ENCODE results near the gene RLF.

The RLF gene

DNA sequence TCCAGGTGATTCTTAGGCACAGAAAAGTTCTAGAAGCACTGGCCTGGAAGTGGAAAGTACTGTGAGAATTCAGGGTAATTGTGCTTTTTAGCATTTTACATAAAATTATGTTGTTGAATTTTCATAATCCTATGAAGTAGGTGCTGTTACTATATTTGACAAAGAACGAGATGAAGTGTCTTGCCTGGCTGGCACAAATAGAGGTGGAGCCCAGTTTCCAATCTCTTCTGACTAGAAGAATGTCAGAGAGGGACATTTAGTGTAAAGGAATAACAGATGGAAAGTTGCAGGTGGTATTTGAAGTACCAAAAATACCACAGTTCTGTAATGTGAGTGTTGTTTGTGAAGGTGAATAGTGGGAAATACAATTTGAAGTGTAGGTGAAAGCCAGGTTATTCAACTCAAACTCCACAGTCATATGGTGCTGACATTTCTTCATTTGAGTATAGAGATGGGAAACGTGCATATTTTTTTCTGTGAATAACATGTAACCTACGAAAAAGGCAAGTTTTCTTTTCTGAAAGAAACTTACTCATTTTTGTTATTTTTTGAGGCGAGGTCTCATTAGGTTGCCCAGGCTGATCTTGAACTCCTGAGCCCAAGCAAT lies 83.1 kb downstream of the RLF start:
- Histone ChIP-seq H3K27ac (no peak overlapping the region), H3K4me3 (ENCODE audit: low read depth in 1 of 2, low read length in 1 of 2) (no peak overlapping the region), H3K36me3 (peaks cover 8% of the 10 kb centered on the region), H3K4me1 (ENCODE audit: control insufficient read depth in 1 of 2, insufficient read depth in 1 of 2, low read depth in 1 of 2, low read length in 1 of 2) (no peaks in the 10 kb centered on the region), H3K27me3 (no peaks in the 10 kb centered on the region), H3K9me3 (no peaks in the 10 kb centered on the region)
- TF ChIP-seq, protein P1, sequence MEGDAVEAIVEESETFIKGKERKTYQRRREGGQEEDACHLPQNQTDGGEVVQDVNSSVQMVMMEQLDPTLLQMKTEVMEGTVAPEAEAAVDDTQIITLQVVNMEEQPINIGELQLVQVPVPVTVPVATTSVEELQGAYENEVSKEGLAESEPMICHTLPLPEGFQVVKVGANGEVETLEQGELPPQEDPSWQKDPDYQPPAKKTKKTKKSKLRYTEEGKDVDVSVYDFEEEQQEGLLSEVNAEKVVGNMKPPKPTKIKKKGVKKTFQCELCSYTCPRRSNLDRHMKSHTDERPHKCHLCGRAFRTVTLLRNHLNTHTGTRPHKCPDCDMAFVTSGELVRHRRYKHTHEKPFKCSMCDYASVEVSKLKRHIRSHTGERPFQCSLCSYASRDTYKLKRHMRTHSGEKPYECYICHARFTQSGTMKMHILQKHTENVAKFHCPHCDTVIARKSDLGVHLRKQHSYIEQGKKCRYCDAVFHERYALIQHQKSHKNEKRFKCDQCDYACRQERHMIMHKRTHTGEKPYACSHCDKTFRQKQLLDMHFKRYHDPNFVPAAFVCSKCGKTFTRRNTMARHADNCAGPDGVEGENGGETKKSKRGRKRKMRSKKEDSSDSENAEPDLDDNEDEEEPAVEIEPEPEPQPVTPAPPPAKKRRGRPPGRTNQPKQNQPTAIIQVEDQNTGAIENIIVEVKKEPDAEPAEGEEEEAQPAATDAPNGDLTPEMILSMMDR (IDR thresholded peaks at IDR 0.05), result no peak

DNA sequence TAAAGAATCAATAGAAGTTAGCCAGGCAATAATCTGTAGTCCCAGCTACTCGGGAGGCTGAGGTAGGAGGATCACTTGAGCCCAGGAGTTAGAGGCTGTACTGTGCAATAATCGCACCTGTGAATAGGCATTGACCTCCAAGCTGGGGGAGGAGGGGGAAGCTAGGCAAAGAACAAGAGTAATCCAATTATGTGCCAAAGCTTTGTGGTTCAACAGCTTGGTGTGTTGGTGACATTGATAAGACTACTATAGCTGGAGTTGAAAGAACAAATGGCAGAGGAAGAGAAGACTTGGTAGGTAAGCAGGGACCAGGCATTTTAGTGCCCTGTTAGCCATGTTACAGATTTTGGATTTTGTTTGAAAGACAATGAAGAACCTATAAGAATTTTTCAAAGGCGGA lies 84.5 kb downstream of the RLF start:
- Histone ChIP-seq H3K9me3 (no peaks in the 10 kb centered on the region), H3K27me3 (no peaks in the 10 kb centered on the region), H3K4me1 (ENCODE audit: control insufficient read depth in 1 of 2, insufficient read depth in 1 of 2, low read depth in 1 of 2, low read length in 1 of 2) (no peaks in the 10 kb centered on the region), H3K4me3 (ENCODE audit: low read depth in 1 of 2, low read length in 1 of 2) (no peak overlapping the region), H3K36me3 (no peaks in the 10 kb centered on the region), H3K27ac (no peak overlapping the region)
- TF ChIP-seq, protein P1 (IDR thresholded peaks at IDR 0.05), result no peak

DNA sequence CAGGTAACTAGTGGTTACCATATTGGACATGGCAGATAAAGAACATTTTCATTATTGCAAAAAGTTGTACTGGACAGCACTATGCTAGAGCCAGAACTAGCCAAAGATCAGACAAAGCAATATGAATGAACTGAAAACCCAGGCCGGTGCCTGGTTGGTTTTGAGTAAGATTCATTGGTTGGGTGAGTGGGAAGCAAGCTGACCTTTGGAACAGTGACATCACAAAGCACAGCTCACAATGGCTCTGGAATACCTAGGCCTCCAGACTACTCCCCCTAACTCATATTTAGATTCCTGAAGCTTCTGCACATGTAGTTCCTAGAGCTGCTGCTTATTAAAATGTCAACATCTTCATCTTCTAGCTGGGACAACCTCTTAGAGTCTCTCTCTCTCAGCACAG lies 86.5 kb downstream of the RLF start, which contains the start of gene TMCO2:
TSS of gene TMCO2 (plus strand) at position 283 of the 400 bp plus-strand sequence. CDS start at position 340, 57 bp downstream.
- Histone ChIP-seq H3K27ac (no peak within 1 kb of the TSS), H3K4me3 (ENCODE audit: low read depth in 1 of 2, low read length in 1 of 2) (no peak within 1 kb of the TSS), H3K9me3 (no peaks in the 10 kb centered on the region), H3K4me1 (ENCODE audit: control insufficient read depth in 1 of 2, insufficient read depth in 1 of 2, low read depth in 1 of 2, low read length in 1 of 2) (no peaks in the 10 kb centered on the region), H3K27me3 (no peaks in the 10 kb centered on the region), H3K36me3 (no peaks in the 10 kb centered on the region)
- TF ChIP-seq, protein P1 (IDR thresholded peaks at IDR 0.05), result no peak

DNA sequence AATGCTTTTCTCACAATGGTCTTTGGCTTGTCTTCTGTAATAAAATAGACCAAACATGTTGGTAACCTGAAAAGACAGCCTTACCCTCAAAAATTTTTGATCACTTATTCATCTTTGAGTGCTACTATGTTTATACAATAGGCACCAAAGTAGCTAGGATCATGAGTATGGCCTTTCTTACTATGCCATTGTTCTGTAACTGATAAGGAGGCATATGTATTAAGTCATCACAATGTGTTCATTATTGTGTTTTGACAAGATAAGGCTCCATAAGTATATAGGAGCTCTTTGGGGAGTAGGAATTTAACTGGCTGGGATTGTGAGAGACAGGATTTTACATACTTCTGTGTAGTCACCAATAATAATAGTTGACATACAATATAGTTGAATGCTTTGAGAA lies 87.2 kb downstream of the RLF start:
- TF ChIP-seq, protein P1 (IDR thresholded peaks at IDR 0.05), result no peak
- Histone ChIP-seq H3K36me3 (no peaks in the 10 kb centered on the region), H3K9me3 (no peaks in the 10 kb centered on the region), H3K4me3 (ENCODE audit: low read depth in 1 of 2, low read length in 1 of 2) (no peak overlapping the region), H3K27ac (no peak overlapping the region), H3K27me3 (no peaks in the 10 kb centered on the region), H3K4me1 (ENCODE audit: control insufficient read depth in 1 of 2, insufficient read depth in 1 of 2, low read depth in 1 of 2, low read length in 1 of 2) (no peaks in the 10 kb centered on the region)

DNA sequence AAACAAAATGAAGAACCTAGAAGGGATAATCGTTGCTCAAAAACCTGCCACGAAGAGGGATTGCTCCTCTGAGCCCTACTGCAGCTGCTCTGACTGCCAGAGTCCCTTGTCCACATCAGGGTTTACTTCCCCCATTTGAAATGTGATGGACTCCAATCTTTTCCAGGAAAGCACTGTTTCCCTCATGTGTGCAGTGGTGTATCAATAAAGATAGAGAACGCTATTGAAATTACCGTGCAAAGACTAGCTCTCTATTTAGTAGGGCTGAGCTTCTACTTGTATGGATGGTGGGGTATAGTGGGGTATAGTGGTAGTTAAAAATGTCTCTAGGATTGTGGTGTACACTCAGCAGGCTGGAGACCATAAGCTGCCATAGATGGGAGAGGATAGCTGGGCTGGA lies 90.3 kb downstream of the RLF start:
- H3K27me3 ChIP-seq, result no peaks in the 10 kb centered on the region
- TF ChIP-seq, protein P1 (IDR thresholded peaks at IDR 0.05), result no peak
- no peak overlapping the region for H3K27ac ChIP-seq
- H3K9me3 ChIP-seq, result no peaks in the 10 kb centered on the region
- H3K4me1 ChIP-seq (ENCODE audit: control insufficient read depth in 1 of 2, insufficient read depth in 1 of 2, low read depth in 1 of 2, low read length in 1 of 2), result peaks cover under 1 to 1% of the 10 kb centered on the region in 2 experiments
- no peak overlapping the region for H3K4me3 ChIP-seq (ENCODE audit: low read depth in 1 of 2, low read length in 1 of 2)
- no peaks in the 10 kb centered on the region for H3K36me3 ChIP-seq
